Left colon (tissue), 2 donors: ENCODE results near the gene CBR3. TPM values are rescaled to one million over a fixed set of nuclear protein-coding genes. Genes with fewer than 3 reads are reported as not detected.

Experiments used
- total RNA-seq, 2 donors: library from RNA; stranded (reverse); fragmentation: NEBNext Ultra II Directional; extraction: Animal tissue kit (Norgen Biotek cat#: 25700); gene quantifications; one replicate each; pipeline ENCODE4 v1.2.1, GENCODE V29; 2021
- donor health status: DM: no; HTN: no; CAD: no.
- donor health status: DM: yes; HTN: yes; CAD: no.

Gene CBR3
- total RNA-seq, 2 donors from 2014 or later: 1.3 to 2.2 TPM

Other genes with a start within 250 kb of the CBR3 start
- gene SETD4, start 74.6 kb upstream of the CBR3 start, total RNA-seq: 10 to 100 TPM; 16.0 to 20.6 TPM
- gene CBR1, start 65.1 kb upstream of the CBR3 start, total RNA-seq: 10 to 100 TPM; 73.4 to 80.5 TPM
- gene DOP1B, start 21.7 kb downstream of the CBR3 start, total RNA-seq: 10 to 100 TPM; 68.8 to 89.7 TPM
- 10 to 100 TPM; 23.4 to 29.7 TPM for gene MORC3, start 185.1 kb downstream of the CBR3 start, total RNA-seq